ENCODE measurements around the gene SSR4.

SSR4 gene

DNA sequence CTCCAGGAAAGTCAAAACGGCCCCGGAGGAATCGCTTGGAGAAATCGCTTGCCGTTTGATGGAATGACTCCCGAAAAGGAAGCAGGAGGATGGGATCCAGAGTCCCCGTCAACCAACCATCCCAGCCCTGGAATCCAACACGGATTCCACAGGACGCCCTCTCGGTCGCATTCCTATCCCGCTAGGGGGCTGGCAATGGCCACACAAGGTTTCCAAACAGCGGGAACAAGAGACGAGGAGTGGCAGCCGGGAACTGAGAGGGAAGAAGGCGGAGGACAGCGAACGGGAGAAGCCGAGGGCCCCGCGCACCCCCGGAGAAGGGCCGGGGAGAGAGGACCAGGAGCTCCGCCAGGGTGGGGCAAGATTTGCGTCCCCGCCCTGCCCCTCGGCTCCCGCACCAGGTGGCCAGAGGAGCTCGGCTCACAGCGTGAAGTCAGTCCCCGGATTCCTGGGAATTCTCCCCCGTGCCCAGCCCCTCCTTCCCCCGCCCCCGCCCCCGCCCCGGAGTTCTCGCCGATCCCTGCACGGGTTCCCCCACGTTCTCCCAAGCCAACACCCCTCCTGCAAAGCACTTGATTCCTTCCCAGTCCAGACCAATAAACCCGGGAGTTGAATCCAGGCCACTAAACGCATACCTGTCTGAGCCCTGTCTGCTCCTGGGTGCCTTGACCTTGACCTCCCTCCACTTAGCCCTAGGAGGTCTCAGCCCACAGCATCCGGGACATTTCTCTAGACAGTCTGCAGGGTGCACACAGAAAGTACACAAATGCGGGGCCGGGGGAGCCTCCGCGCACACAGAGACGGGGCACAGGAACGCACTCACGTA lies 34.5 kb downstream of the SSR4 start:
- no peak overlapping the region for H3K4me3 ChIP-seq (replicated peaks; ENCODE audit: insufficient read depth, low read length)
- TF ChIP-seq POLR2AphosphoS5 (IDR thresholded peaks at IDR 0.05; ENCODE audit: low read depth) (no peak), SPI1 (IDR thresholded peaks at IDR 0.05; ENCODE audit: borderline replicate concordance, low read depth) (no peak), GABPA (IDR thresholded peaks at IDR 0.05; ENCODE audit: low read depth) (no peak), CTCF (IDR thresholded peaks at IDR 0.05; ENCODE audit: insufficient read depth, low read length) (no peak)
- TF ChIP-seq, protein P1, sequence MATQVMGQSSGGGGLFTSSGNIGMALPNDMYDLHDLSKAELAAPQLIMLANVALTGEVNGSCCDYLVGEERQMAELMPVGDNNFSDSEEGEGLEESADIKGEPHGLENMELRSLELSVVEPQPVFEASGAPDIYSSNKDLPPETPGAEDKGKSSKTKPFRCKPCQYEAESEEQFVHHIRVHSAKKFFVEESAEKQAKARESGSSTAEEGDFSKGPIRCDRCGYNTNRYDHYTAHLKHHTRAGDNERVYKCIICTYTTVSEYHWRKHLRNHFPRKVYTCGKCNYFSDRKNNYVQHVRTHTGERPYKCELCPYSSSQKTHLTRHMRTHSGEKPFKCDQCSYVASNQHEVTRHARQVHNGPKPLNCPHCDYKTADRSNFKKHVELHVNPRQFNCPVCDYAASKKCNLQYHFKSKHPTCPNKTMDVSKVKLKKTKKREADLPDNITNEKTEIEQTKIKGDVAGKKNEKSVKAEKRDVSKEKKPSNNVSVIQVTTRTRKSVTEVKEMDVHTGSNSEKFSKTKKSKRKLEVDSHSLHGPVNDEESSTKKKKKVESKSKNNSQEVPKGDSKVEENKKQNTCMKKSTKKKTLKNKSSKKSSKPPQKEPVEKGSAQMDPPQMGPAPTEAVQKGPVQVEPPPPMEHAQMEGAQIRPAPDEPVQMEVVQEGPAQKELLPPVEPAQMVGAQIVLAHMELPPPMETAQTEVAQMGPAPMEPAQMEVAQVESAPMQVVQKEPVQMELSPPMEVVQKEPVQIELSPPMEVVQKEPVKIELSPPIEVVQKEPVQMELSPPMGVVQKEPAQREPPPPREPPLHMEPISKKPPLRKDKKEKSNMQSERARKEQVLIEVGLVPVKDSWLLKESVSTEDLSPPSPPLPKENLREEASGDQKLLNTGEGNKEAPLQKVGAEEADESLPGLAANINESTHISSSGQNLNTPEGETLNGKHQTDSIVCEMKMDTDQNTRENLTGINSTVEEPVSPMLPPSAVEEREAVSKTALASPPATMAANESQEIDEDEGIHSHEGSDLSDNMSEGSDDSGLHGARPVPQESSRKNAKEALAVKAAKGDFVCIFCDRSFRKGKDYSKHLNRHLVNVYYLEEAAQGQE (IDR thresholded peaks at IDR 0.05; ENCODE audit: insufficient replicate concordance, low read depth) = no peak
- no peak overlapping the region for H3K27ac ChIP-seq (replicated peaks)
- DNase-seq (ENCODE audit: low read depth in 1 of 2, low spot score in 1 of 2) = no peak
- H3K27me3 ChIP-seq (ENCODE audit: insufficient read depth, poor library complexity, severe bottlenecking) = peaks cover 26% of the 10 kb centered on the region

DNA sequence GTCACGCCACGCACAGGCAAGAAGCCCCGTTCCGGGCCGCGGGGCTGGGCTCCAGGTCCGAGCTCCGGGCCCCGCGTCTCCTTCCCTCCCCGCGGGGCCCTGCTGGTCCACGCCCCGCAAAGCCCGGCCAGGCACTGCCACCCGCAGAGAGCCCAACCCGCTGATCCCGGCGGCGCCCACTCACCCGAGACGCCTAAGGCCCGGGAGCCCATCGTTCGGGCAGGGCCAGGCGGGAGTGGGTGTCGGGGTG lies 35.0 kb downstream of the SSR4 start:
- Histone ChIP-seq H3K4me3 (replicated peaks; ENCODE audit: insufficient read depth, low read length) (no peak overlapping the region), H3K27ac (replicated peaks) (no peak overlapping the region), H3K27me3 (ENCODE audit: insufficient read depth, poor library complexity, severe bottlenecking) (peaks cover 23% of the 10 kb centered on the region)
- DNase-seq (ENCODE audit: low read depth in 1 of 2, low spot score in 1 of 2) = no peak
- TF ChIP-seq, protein P1 (IDR thresholded peaks at IDR 0.05; ENCODE audit: insufficient replicate concordance, low read depth) = no peak
- TF ChIP-seq POLR2AphosphoS5 (IDR thresholded peaks at IDR 0.05; ENCODE audit: low read depth) (no peak), CTCF (IDR thresholded peaks at IDR 0.05; ENCODE audit: insufficient read depth, low read length) (no peak), GABPA (IDR thresholded peaks at IDR 0.05; ENCODE audit: low read depth) (no peak), SPI1 (IDR thresholded peaks at IDR 0.05; ENCODE audit: borderline replicate concordance, low read depth) (no peak)

DNA sequence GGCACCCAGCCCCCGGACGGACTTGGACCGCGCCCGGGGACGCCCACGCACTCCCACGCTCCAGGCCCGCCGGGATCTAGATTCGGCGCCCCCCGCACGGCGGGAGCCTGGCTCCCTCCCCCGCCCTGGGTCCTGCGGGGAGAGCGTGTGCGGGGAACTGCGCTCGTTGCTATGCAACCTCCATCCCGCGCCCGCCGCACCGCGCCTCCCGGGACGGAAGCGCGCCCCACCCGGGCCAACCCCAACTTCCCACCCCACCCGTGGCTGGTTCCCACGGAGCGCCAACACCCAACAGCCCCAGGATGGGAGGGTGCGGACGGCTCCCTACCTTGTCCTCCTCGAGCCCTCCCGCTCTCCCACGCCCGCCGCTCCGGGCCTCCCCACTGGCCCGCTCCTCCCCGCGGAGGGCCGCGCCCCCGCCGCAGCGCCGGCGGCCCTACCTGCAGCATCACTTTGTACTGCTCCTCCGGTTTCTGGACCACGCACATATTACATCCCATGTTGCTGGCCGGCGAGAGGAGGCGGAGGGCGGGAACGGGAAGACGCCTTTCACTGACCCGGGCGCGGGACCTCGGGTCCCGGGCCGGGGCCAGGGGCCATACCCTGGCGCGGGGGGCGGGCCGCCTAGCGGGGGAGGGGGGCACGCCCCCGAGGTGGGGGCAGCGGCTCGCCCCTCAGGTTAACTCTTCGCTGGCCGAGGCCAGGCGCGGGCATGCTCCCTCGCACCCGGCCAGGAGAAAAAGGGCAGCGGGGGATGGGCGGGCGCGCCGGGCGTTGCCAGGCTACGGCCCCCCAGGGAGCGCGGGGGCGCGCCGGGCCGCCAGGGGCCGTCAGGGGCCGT lies 35.6 kb downstream of the SSR4 start, which contains the start of gene PDZD4:
PDZD4 (minus strand) TSS at position 746 of the 841 bp plus-strand sequence; CDS start at position 500, 246 bp downstream.
- H3K27me3 ChIP-seq (ENCODE audit: insufficient read depth, poor library complexity, severe bottlenecking) = peaks cover 22% of the 10 kb centered on the region
- no peak for DNase-seq (ENCODE audit: low read depth in 1 of 2, low spot score in 1 of 2)
- H3K4me3 ChIP-seq (replicated peaks; ENCODE audit: insufficient read depth, low read length) = peak within 1 kb of the TSS; percentile 6; the same call in 1 of the 2 replicates
- H3K27ac ChIP-seq (replicated peaks) = no peak within 1 kb of the TSS
- TF ChIP-seq POLR2AphosphoS5 (IDR thresholded peaks at IDR 0.05; ENCODE audit: low read depth) (no peak), GABPA (IDR thresholded peaks at IDR 0.05; ENCODE audit: low read depth) (no peak), CTCF (IDR thresholded peaks at IDR 0.05; ENCODE audit: insufficient read depth, low read length) (no peak), SPI1 (IDR thresholded peaks at IDR 0.05; ENCODE audit: borderline replicate concordance, low read depth) (no peak)
- TF ChIP-seq, protein P1 (IDR thresholded peaks at IDR 0.05; ENCODE audit: insufficient replicate concordance, low read depth) = no peak
